Stomach (tissue), 9 donors: ENCODE data around the gene ANKLE2. TPM values are rescaled to one million over a fixed set of nuclear protein-coding genes. Genes with fewer than 3 reads are reported as not detected.
A peak's percentile ranks its signal among the peaks of the same experiment; 100 is the strongest.
"Not testable (repeated sequence)": the region's sequence is repeated elsewhere in the genome, so short reads cannot be mapped to it uniquely, and the experiment has no call there.

Experiments
- DNase-seq, 2 donors: peaks; one replicate each; pipeline versions ENCODE4 v3.0.0 to v3.0.0-alpha.2; 2013 to 2019
- H3K27ac ChIP-seq, 5 donors: fragments of 200-600 bp in 4 of 5; sonication (generic) in 4 of 5; one replicate each; pipeline ENCODE4 v1.5.1; 2013 to 2019; ENCODE audit warnings: mild to moderate bottlenecking in 1 of 5, moderate library complexity in 1 of 5
- H3K27me3 ChIP-seq, 3 donors: fragments of 200-600 bp; sonication (generic); one replicate each; pipeline ENCODE4 v1.5.1; 2017 to 2019; ENCODE audit warnings: mixed run types in 1 of 3
- H3K36me3 ChIP-seq, 4 donors: fragments of 200-600 bp; sonication (generic); 1 replicate in 3 of 4; 2 replicates in 1 of 4; pipeline ENCODE4 v1.5.1; 2016 to 2019
- H3K4me1 ChIP-seq, 4 donors: fragments of 200-600 bp; sonication (generic); one replicate each; pipeline ENCODE4 v1.5.1; 2016 to 2019
- H3K4me3 ChIP-seq, 4 donors: fragments of 200-600 bp; sonication (generic) in 3 of 4; one replicate each; pipeline ENCODE4 v1.5.1; 2016 to 2019; ENCODE audit warnings: mild to moderate bottlenecking in 1 of 4
- H3K9me3 ChIP-seq, 4 donors: fragments of 200-600 bp; sonication (generic); one replicate each; pipeline ENCODE4 v1.5.1; 2016 to 2019
- CTCF ChIP-seq, 7 experiments: fragments of 450-650 bp in 4 of 7; fragments of 200-600 bp in 3 of 7; sonication (generic) in 3 of 7; IDR thresholded peaks; one replicate each; pipeline ENCODE4 v1.5.1; 2016 to 2019; ENCODE audit warnings: antibody characterized with exemption in 7 of 7, control low read depth in 2 of 7, mild to moderate bottlenecking in 1 of 7
- EP300 ChIP-seq: sonication (generic); formaldehyde crosslinking; IDR thresholded peaks from one replicate; pipeline ENCODE4 v1.6.1; 2017; ENCODE audit warnings: antibody characterized with exemption
- POLR2A ChIP-seq, 4 donors: fragments of 450-650 bp; IDR thresholded peaks; one replicate each; pipeline ENCODE4 v1.6.1; 2016; ENCODE audit warnings: antibody characterized with exemption in 4 of 4, control low read depth in 2 of 4, mild to moderate bottlenecking in 1 of 4, moderate library complexity in 1 of 4
- POLR2AphosphoS5 ChIP-seq, 3 donors: sonication (generic); formaldehyde crosslinking; IDR thresholded peaks; one replicate each; pipeline ENCODE4 v1.6.1; 2016; ENCODE audit warnings: antibody characterized with exemption in 3 of 3
- WGBS, 5 donors: extraction: QIAGEN DNeasy Blood & Tissue Kit in 3 of 5; methylation state at CpG; one replicate each; pipeline versions ENCODE4 v1.1.5 to v1.1.7; 2013 to 2018; 5-methylcytosine and 5-hydroxymethylcytosine counted together
- intact Hi-C: fragments of 100-400 bp; cut with DNase I; formaldehyde crosslinking; loops from one replicate; pipeline ENCODE4 v1.15.1; 2023; ENCODE audit warnings: low total_unique reads
- polyA plus RNA-seq, 3 donors: library from polyadenylated mRNA; stranded (reverse); fragments of 200-250 nt; gene quantifications; one replicate each; pipeline ENCODE4 v1.2.3, GENCODE V29; 2013
- total RNA-seq, 5 donors: library from RNA; depleted of rRNA; stranded (reverse); fragments of >200 nt; gene quantifications; one replicate each; pipeline versions ENCODE4 v1.1.0 to v1.2.3, GENCODE V29; 2014 to 2016
- donor health status: healthy with polysubstance abuse.
- donor health status: Bipolar disorder and iron deficiency.
- donor health status: healthy.

Gene ANKLE2
- total and polyA plus RNA-seq, 8 donors = 8.1 to 75.9 (median 40.8) TPM

GRCh38 chr12:132761921-132762583 is 420 bp upstream of the ANKLE2 start:
- Histone ChIP-seq H3K4me1 (peaks cover 13 to 40% (median 38%) of the 10 kb centered on the region in 4 donors), H3K4me3 (peak overlapping the region; percentile 54 to 69 (median 64)), H3K27ac (peak overlapping the region; percentile 93 to 99 (median 96)), H3K27me3 (no peaks in the 10 kb centered on the region), H3K36me3 (peaks cover 0 to 20% (median 15%) of the 10 kb centered on the region in 4 donors), H3K9me3 (no peaks in the 10 kb centered on the region)
- no peak for TF ChIP-seq EP300
- peak; percentile 24 to 90 (median 84) for TF ChIP-seq POLR2AphosphoS5 (IDR thresholded peaks at IDR 0.05)
- TF ChIP-seq CTCF (IDR thresholded peaks at IDR 0.05) = peak in 1 of 7 experiments; percentile 35
- peak; percentile 89 to 96 for DNase-seq
- intact Hi-C loops = no loop called here
- WGBS, 5 donors = 0 to 1% (median 0%) methylated on average over 23 to 86 of the region's 89 CpGs

GRCh38 chr12:132759359-132759758 is 2.3 kb downstream of the ANKLE2 start:
- WGBS, 5 donors = 89 to 97% (median 96%) methylated on average over 8 of the region's 8 CpGs
- Histone ChIP-seq H3K4me1 (peaks cover 13 to 37% (median 34%) of the 10 kb centered on the region in 4 donors), H3K27me3 (no peaks in the 10 kb centered on the region), H3K36me3 (peaks cover 6 to 46% (median 38%) of the 10 kb centered on the region in 4 donors), H3K9me3 (no peaks in the 10 kb centered on the region), H3K4me3 (no peak overlapping the region), H3K27ac (peak overlapping the region in 1 of 5 donors; percentile 93)
- intact Hi-C loops = no loop called here
- TF ChIP-seq POLR2AphosphoS5 (IDR thresholded peaks at IDR 0.05) (no peak), EP300 (no peak), POLR2A (IDR thresholded peaks at IDR 0.05) (no peak), CTCF (IDR thresholded peaks at IDR 0.05) (no peak)
- no peak for DNase-seq

GRCh38 chr12:132758825-132759224 is 2.8 kb downstream of the ANKLE2 start:
- H3K9me3 ChIP-seq, DNase-seq, intact Hi-C loops, H3K4me3 ChIP-seq, H3K27me3 ChIP-seq, H3K27ac ChIP-seq: not testable (repeated sequence)
- Histone ChIP-seq H3K4me1 (peaks cover 13 to 37% (median 34%) of the 10 kb centered on the region in 4 donors), H3K36me3 (peaks cover 9 to 52% (median 44%) of the 10 kb centered on the region in 4 donors)
- 78 to 98% (median 90%) methylated on average over 16 to 28 of the region's 28 CpGs for WGBS, 5 donors

- H3K27ac ChIP-seq = no peak overlapping the region
- no peak for DNase-seq
- intact Hi-C loops = no loop called here
- no peaks in the 10 kb centered on the region for H3K9me3 ChIP-seq
- WGBS, 5 donors = 79 to 87% (median 81%) methylated on average over 13 to 14 of the region's 14 CpGs
- no peak for TF ChIP-seq EP300
- no peak for TF ChIP-seq POLR2AphosphoS5 (IDR thresholded peaks at IDR 0.05)
- TF ChIP-seq POLR2A (IDR thresholded peaks at IDR 0.05) = no peak
- TF ChIP-seq CTCF (IDR thresholded peaks at IDR 0.05) = no peak
- no peak overlapping the region for H3K4me3 ChIP-seq
- H3K27me3 ChIP-seq = no peaks in the 10 kb centered on the region
- peaks cover 0 to 8% (median 4%) of the 10 kb centered on the region in 4 donors for H3K4me1 ChIP-seq
- H3K36me3 ChIP-seq = peaks cover 44 to 96% (median 87%) of the 10 kb centered on the region in 4 donors
These were observed 7.3 kb downstream of the ANKLE2 start for GRCh38 chr12:132754160-132754932.

- H3K36me3 ChIP-seq = peaks cover 51 to 100% (median 89%) of the 10 kb centered on the region in 4 donors
- H3K27ac ChIP-seq, H3K4me3 ChIP-seq, H3K9me3 ChIP-seq, H3K4me1 ChIP-seq, H3K27me3 ChIP-seq, intact Hi-C loops, DNase-seq: not testable (repeated sequence)
- whole genome bisulfite sequencing, 5 donors = 94 to 97% (median 96%) methylated on average over 7 of the region's 7 CpGs
These were observed 8.0 kb downstream of the ANKLE2 start for GRCh38 chr12:132753670-132754069.
